Tibial artery (tissue), 4 donors: ENCODE results near the gene LRP6.

Experiments
- DNase-seq, 2 donors: peaks; one replicate each; pipeline ENCODE4 v3.0.0-alpha.2; 2019
- H3K27ac ChIP-seq, 2 donors: fragments of 200-600 bp; sonication (generic) in 1 of 2; 1 replicate in 1 of 2; 2 replicates in 1 of 2; pipeline ENCODE4 v1.5.1; 2018 to 2019; ENCODE audit warnings: mild to moderate bottlenecking in 1 of 2
- H3K27me3 ChIP-seq, 2 donors: fragments of 200-600 bp; sonication (generic) in 1 of 2; one replicate each; pipeline versions ENCODE4 v1.5.1 to v1.6.0; 2016 to 2019
- H3K36me3 ChIP-seq, 3 donors: fragments of 200-600 bp; sonication (generic) in 2 of 3; one replicate each; pipeline ENCODE4 v1.5.1; 2016 to 2019; ENCODE audit warnings: mild to moderate bottlenecking in 2 of 3
- H3K4me1 ChIP-seq, 4 donors: fragments of 200-600 bp; sonication (generic) in 2 of 4; 1 replicate in 3 of 4; 2 replicates in 1 of 4; pipeline ENCODE4 v1.5.1; 2016 to 2019
- H3K4me3 ChIP-seq, 2 donors: fragments of 200-600 bp; sonication (generic) in 1 of 2; 1 replicate in 1 of 2; 2 replicates in 1 of 2; pipeline ENCODE4 v1.5.1; 2018 to 2019; ENCODE audit warnings: mild to moderate bottlenecking in 2 of 2
- H3K9me3 ChIP-seq, 3 donors: fragments of 200-600 bp; sonication (generic) in 1 of 3; one replicate each; pipeline ENCODE4 v1.5.1; 2016 to 2019
- CTCF ChIP-seq, 2 experiments: fragments of 200-600 bp in 1 of 2; fragments of 450-650 bp in 1 of 2; IDR thresholded peaks; one replicate each; pipeline ENCODE4 v1.5.1; 2017 to 2019; ENCODE audit warnings: antibody characterized with exemption in 2 of 2, mild to moderate bottlenecking in 1 of 2, moderate library complexity in 1 of 2
- intact Hi-C: fragments of 100-400 bp; cut with DNase I; formaldehyde crosslinking; loops from one replicate; pipeline ENCODE4 v1.15.0; 2023; ENCODE audit warnings: low total_unique reads

The LRP6 gene

GRCh38 chr12:12224240-12224940, 42.5 kb downstream of the LRP6 start:
- no peak for DNase-seq
- no peak overlapping the region for H3K4me3 ChIP-seq
- intact Hi-C loops = no loop called here
- H3K36me3 ChIP-seq = no peaks in the 10 kb centered on the region
- H3K27ac ChIP-seq = no peak overlapping the region
- H3K27me3 ChIP-seq = no peaks in the 10 kb centered on the region
- peaks cover 0 to 15% (median 0%) of the 10 kb centered on the region in 3 donors for H3K9me3 ChIP-seq
- H3K4me1 ChIP-seq = peaks cover 0 to 20% (median 8%) of the 10 kb centered on the region in 4 donors
- TF ChIP-seq CTCF (IDR thresholded peaks at IDR 0.05) = no peak

- DNase-seq = no peak
- H3K4me1 ChIP-seq = peaks cover 0 to 19% (median 8%) of the 10 kb centered on the region in 4 donors
- intact Hi-C loops = no loop called here
- H3K27me3 ChIP-seq = no peaks in the 10 kb centered on the region
- no peak overlapping the region for H3K27ac ChIP-seq
- H3K4me3 ChIP-seq = no peak overlapping the region
- no peak for TF ChIP-seq CTCF (IDR thresholded peaks at IDR 0.05)
- H3K9me3 ChIP-seq = peaks cover 0 to 10% (median 0%) of the 10 kb centered on the region in 3 donors
- H3K36me3 ChIP-seq = no peaks in the 10 kb centered on the region
These were observed 45.3 kb downstream of the LRP6 start for GRCh38 chr12:12221560-12221959.

GRCh38 chr12:12219664-12220063, 47.2 kb downstream of the LRP6 start:
- peaks cover 0 to 22% (median 11%) of the 10 kb centered on the region in 4 donors for H3K4me1 ChIP-seq
- DNase-seq = no peak
- H3K36me3 ChIP-seq = no peaks in the 10 kb centered on the region
- no peaks in the 10 kb centered on the region for H3K27me3 ChIP-seq
- H3K27ac ChIP-seq = no peak overlapping the region
- no peak overlapping the region for H3K4me3 ChIP-seq
- no peaks in the 10 kb centered on the region for H3K9me3 ChIP-seq
- TF ChIP-seq CTCF (IDR thresholded peaks at IDR 0.05) = no peak
- intact Hi-C loops = no loop called here

GRCh38 chr12:12217018-12217359, 49.9 kb downstream of the LRP6 start:
- no peak for DNase-seq
- no peaks in the 10 kb centered on the region for H3K36me3 ChIP-seq
- peaks cover 0 to 22% (median 11%) of the 10 kb centered on the region in 4 donors for H3K4me1 ChIP-seq
- H3K4me3 ChIP-seq = no peak overlapping the region
- intact Hi-C loops = no loop called here
- no peaks in the 10 kb centered on the region for H3K27me3 ChIP-seq
- no peak overlapping the region for H3K27ac ChIP-seq
- no peaks in the 10 kb centered on the region for H3K9me3 ChIP-seq
- no peak for TF ChIP-seq CTCF (IDR thresholded peaks at IDR 0.05)

GRCh38 chr12:12216349-12217017, 50.4 kb downstream of the LRP6 start:
- no peaks in the 10 kb centered on the region for H3K9me3 ChIP-seq
- no peaks in the 10 kb centered on the region for H3K36me3 ChIP-seq
- no peak for TF ChIP-seq CTCF (IDR thresholded peaks at IDR 0.05)
- H3K27me3 ChIP-seq = no peaks in the 10 kb centered on the region
- no peak overlapping the region for H3K27ac ChIP-seq
- H3K4me1 ChIP-seq = peaks cover 0 to 22% (median 10%) of the 10 kb centered on the region in 4 donors
- intact Hi-C loops = no loop called here
- DNase-seq = no peak
- no peak overlapping the region for H3K4me3 ChIP-seq
